Midbrain (tissue), 1 donor: Measurements from ENCODE around the gene LIM2.
A peak's percentile ranks its signal among the peaks of the same experiment; 100 is the strongest.

Experiments
- DNase-seq: peaks from one replicate; lab custom pipeline; 2025; lab: John Stamatoyannopoulos, UW

LIM2 gene

DNA sequence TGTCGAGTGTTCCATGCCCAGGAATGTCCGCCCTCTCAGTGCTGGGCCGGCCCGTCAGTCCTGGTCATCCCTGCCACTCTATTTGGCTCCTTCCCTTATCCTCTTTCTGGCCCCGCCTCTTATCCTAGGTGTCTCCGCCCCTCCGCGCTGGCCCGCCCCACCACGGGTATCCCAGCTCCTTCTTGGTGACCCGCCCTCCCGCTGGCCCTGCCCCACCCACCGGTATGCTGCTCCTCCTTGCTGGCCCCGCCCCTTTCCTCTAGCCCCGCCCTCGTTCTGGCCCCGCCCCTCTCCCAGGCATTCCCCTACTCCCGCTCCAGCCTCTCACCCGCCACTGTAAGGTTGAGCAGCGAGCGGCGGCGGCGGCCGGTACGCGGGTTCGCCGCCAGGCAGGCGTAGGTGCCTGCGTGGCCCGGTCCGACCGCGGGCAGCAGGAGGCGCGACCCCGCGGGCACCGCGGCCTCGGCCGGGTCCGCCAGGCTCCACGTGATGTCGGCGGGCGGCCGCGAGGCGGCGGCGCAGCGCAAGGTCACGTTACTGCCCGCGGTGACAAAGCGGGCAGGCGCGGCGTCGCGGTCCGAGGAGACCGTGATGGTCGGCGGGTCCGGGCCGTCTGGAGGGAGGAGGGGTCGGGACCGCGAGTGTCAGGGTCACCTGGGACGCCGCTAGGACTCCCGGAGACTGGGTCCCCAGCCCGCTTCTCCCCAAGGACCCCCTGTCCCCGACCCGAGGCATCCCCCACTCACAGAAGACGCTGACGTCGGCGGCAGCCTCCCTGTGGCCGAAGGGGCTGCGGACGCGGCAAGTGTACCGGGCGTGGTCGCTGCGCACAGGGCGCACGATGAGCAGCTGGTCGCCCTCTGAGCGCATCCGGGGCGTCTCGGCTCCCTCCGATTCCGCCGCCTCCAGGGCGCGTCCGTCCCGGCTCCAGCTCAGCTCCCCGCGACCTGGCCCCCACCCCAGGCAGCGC lies 47.8 kb downstream of the LIM2 start:
- peak; percentile 82 for DNase-seq

DNA sequence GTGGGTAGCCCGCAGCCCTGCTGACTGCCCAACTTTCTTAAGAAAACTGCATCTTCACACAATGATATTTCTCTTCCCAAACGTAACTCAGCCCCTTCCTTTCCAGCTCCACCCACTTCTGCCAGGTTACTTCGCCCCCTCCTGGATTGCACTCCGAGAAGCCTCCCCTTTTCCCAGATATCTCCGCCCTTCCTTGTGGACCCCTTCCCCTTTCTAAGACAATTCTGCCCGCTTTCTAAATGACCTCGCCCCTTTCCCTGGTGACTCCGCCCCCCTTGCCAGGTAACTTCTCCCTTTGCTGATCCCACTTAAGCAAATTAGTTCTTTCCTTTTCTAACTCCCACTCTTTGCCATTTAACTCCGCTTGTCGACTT lies 48.5 kb downstream of the LIM2 start:
- no peak for DNase-seq

DNA sequence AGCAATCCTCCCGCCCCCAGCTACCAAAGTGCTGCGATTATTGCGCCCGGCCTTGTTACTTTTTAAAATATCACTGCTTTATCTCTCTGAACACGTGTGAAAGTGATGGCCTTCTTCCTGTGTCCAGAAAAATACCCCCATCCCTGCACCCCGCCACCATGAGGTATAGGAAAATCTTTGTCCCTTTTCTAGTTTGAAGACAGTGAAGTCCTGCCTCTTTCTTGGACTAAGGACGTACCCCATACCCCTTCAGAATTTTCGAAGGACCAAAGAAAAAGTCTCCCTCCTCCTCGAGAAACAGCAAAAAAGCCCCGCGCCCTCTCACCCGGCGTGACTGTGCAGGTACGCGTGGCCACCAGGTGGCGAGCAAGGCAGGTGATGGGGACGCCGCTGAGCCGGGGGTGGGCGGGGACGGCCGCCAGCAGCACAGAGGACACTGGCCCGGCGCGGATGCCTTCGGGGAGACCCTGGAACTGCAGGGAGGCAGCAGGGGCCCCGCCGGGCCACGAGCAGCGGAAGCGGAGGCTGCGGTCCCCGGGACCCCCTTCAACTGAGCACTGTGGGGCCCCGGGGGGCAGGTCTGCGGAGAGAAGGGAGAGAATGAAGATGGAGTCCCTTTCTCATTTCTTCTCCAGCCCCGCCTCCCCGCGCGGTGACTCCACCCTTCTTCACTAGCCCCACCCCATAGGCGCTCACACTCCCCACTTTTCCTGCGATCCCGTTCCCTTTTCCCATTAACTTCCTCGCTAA lies 49.0 kb downstream of the LIM2 start:
- peak; percentile 43 for DNase-seq

DNA sequence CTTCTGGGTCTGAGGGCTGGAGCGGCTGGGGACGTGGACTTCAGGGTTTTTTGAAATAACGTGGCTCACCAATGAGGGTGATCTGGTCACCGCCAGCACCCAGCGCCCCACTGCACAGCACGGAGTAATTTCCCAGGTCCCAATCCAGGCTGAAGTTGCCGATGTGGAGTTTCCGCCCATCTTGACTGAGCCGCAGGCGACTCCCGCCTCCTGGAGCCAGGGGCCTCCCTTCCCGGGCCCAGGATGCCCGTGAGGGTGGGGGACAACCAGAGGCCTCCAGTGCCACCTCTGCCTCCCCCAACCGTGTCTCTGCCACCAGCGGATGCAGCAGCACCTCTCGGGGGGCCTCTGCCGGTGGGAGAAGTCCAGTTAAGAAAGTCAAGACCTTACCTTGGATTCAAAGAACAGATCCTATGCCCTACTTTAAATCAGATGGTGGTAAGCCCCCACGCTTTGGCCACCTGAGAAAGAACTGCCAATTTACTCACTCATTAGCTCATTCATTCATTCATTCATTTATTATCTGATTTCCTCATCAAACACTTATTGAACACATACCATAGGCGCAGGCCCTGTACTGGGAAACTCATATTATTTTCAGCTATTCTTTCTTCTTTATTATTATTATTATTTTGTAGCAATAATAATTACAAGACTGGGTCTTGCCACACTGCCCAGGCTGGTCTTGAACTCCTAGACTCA lies 49.8 kb downstream of the LIM2 start:
- DNase-seq: no peak

DNA sequence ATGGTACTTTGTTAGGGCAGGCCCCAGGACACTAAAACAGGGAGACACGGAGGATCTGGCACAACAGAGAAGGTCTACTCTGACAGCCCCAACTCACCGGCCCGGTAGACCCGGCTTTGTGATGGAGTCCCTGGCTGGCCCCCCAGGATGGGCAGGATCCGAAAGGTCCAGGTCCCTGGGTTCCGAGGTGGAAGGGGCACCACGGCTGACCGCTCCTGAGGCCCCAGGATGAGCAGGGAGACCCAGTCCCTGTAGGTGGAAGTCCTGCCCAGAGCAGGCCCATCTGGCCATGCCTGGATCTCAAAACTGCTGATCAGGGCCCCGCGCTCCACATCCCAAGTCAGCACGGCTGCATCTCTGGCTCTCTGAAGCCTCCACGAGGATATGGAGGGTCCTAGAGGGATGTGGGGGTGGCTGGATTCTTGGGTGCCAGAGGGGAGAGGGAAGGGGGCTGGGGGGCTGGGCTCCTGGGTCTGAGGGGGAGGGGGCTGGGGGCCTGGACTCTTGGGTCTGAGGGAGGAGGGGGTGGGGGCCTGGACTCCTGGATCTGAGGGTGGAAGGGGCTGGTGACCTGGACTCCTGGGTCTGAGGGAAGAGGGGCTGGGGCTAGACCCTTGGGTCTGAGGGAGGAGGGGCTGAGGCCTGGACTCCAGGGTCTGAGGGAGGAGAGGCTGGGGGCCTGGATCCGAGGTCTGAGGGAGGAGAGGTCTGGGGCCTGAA lies 50.5 kb downstream of the LIM2 start:
- DNase-seq: no peak

DNA sequence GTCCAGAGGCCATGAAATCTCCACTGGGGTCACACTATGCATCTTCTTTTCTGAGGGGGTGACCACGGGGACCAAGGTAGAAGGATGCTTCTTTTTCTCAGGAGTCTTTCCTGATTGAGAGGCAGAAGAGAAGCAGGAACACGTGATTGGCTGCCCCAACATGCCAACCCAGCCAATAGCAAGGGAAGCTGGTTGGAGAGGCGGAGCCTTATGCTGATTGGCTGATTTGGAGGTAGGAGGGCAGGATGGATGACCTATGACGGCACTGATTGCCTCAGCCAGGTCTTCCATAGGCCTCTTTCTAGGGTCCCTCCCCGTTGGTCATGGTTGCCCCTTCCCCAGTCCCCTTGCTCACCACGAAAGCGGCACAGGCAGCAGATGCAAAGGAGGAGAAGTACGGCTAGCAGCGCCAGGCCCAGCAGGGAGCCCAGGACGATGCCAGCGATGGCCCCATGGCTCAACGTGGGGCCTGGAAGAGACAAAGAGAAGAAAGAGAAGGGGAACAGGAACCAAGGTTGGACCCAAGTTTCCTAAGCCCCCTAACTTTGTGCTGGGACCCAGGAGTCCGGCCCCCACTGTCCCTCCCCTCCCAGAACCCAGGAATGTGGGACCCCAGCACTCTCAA lies 53.8 kb downstream of the LIM2 start:
- no peak for DNase-seq

DNA sequence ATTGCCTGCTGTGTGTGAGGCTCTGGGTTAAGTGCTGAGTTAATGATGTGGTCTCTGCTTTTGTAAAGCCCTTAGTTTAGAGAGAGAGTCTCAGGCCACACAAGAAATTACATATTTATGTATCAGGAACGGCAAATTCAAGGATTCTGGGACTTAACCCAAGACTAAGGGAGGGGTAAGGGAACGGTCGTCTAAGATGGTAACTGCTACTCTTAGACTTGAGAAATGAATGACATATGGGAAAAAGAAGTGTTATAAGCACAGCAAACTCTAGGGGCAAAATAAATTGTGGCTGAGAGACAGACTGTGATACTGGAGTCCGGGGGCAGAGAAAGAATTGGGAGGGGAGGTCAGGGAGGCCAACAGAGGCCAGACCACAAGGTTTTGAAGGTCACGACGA lies 56.1 kb downstream of the LIM2 start:
- no peak for DNase-seq

DNA sequence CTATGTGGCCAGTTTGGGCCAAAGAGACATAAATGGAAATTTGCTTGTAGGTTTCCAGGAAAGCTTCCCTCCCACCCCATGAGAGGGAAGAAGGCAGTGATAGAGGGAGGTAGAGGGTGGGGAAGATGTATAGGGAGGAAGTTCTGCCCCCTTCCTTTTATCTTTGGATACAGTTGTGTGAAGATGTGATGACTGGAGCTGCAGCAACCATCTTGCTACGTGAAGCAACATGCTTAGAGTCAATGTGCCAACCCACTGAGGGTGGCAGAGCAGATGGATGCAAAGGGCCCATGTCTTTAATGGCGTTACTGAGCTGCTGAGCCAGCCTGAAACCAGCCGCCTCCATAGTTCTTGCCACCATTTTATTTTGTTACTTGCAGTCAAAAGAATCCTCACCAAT lies 56.6 kb downstream of the LIM2 start:
- DNase-seq: no peak

DNA sequence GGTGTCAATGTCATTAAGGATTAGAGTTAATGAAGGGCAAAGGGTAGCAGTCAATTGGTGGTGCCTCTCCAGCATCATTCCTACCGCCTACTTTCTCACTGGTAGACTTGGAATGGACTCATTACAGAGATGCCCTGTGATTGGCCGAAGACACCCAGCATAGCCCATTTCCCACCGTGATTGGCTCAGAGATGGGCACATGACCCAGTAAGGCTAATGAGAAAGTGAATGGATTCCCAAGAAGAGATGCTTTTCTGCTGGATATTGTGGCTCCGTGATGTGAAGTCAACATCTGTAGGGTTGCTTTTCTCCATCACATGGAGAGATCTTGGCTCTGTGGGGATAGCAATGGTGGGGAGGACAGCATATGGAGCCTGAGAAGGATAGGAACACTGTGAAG lies 57.4 kb downstream of the LIM2 start:
- DNase-seq: no peak
